HCT116 (cell line): ENCODE results near the gene KRTAP4-8. TPM values are rescaled to one million over a fixed set of nuclear protein-coding genes. Genes with fewer than 3 reads are reported as not detected.
"Not testable (repeated sequence)": the region's sequence is repeated elsewhere in the genome, so short reads cannot be mapped to it uniquely, and the experiment has no call there.

Source experiments
- ATAC-seq: fragments of 200-7000 bp; cut with Tn5 transposase; 2 replicates; pipeline ENCODE4 v1.9.1; 2020; ENCODE audit warnings: mild to moderate bottlenecking, moderate library complexity
- BruUV-seq: library from RNA; stranded (reverse); fragments of 400-500 nt; replicated peaks from 2 replicates; lab custom pipeline; 2021; lab: Mats Ljungman, UMichigan
- CTCF ChIA-PET: fragments of 300-600 bp; sonication (Branson Sonifier 250); formaldehyde crosslinking; loops from one replicate; lab custom pipeline; 2021; ENCODE audit warnings: antibody characterized with exemption; lab: Charles Lee
- POLR2A ChIA-PET: fragments of 300-600, 350-600 bp; sonication (Branson Sonifier 250); formaldehyde crosslinking; loops from one replicate; lab custom pipeline; 2021; ENCODE audit warnings: antibody characterized with exemption; lab: Charles Lee
- RAD21 ChIA-PET, 2 experiments: fragments of 300-600 bp; sonication (Branson Sonifier 250); formaldehyde crosslinking; loops; one replicate each; lab custom pipeline; 2023; ENCODE audit warnings: low total read pairs in 2 of 2; ENCODE audit not compliant: uncharacterized antibody in 2 of 2, unreplicated experiment in 2 of 2, low non-redundant PET in 1 of 2; lab: Charles Lee
- DNase-seq: peaks from one replicate; pipeline ENCODE4 v3.0.0-alpha.2; 2010; ENCODE audit warnings: low read depth, low spot score
- H2AFZ ChIP-seq: fragments of 200-600 bp; shearing (Covaris generic), sonication (generic); 2 replicates; pipeline ENCODE4 v1.6.1; 2017; ENCODE audit warnings: low read depth, mixed run types, mixed read lengths, antibody characterized with exemption, low read length; ENCODE audit not compliant: poor library complexity, severe bottlenecking
- H3K27ac ChIP-seq: 2 replicates; pipeline ENCODE4 v1.5.1; 2012; ENCODE audit warnings: low read depth, low read length
- H3K27me3 ChIP-seq: fragments of 200-600 bp; sonication (generic); 2 replicates; pipeline ENCODE4 v1.6.1; 2016; ENCODE audit warnings: mixed run types, low read length, mixed read lengths; ENCODE audit not compliant: insufficient read depth
- H3K36me3 ChIP-seq, 2 experiments: fragments of 200-500 bp in 1 of 2; fragments of 200-600 bp in 1 of 2; sonication (Bioruptor generic) in 1 of 2; sonication (generic) in 1 of 2; 2 replicates each; pipeline versions ENCODE4 v1.5.1 to v1.6.1; 2014 to 2016; ENCODE audit warnings: low read length in 2 of 2, inconsistent platforms in 1 of 2, mixed read lengths in 1 of 2, mixed run types in 1 of 2; ENCODE audit not compliant: insufficient read depth in 2 of 2, control insufficient read depth in 1 of 2
- H3K4me1 ChIP-seq, 2 experiments: fragments of 200-600 bp in 1 of 2; sonication (generic) in 1 of 2; 2 replicates each; pipeline versions ENCODE4 v1.5.1 to v1.6.1; 2012 to 2017; ENCODE audit warnings: low read length in 2 of 2, inconsistent platforms in 1 of 2, mild to moderate bottlenecking in 1 of 2, mixed read lengths in 1 of 2, mixed run types in 1 of 2, moderate library complexity in 1 of 2; ENCODE audit not compliant: insufficient read depth in 2 of 2, control insufficient read depth in 1 of 2
- H3K4me2 ChIP-seq: fragments of 200-600 bp; sonication (generic); 2 replicates; pipeline ENCODE4 v1.6.1; 2017; ENCODE audit warnings: mixed run types, low read length, mixed read lengths
- H3K4me3 ChIP-seq, 2 experiments: fragments of 200-600 bp in 1 of 2; sonication (generic) in 1 of 2; replicated peaks in 1 of 2; 2 replicates each; pipeline ENCODE4 v1.5.1; 2011 to 2016; ENCODE audit warnings: low read length in 2 of 2, control low read depth in 1 of 2, low read depth in 1 of 2, mild to moderate bottlenecking in 1 of 2, mixed read lengths in 1 of 2, mixed run types in 1 of 2
- H3K79me2 ChIP-seq: fragments of 200-600 bp; sonication (generic); 2 replicates; pipeline ENCODE4 v1.6.1; 2017; ENCODE audit warnings: mild to moderate bottlenecking, mixed run types, low read length, moderate library complexity, mixed read lengths; ENCODE audit not compliant: insufficient read depth
- H3K9ac ChIP-seq: fragments of 200-600 bp; sonication (generic); 2 replicates; pipeline ENCODE4 v1.6.1; 2016; ENCODE audit warnings: low read length, mixed read lengths
- H3K9me2 ChIP-seq: fragments of 200-600 bp; sonication (generic), shearing (Covaris generic); 2 replicates; pipeline ENCODE4 v1.6.1; 2017; ENCODE audit warnings: mixed run types, mild to moderate bottlenecking, moderate library complexity; ENCODE audit not compliant: insufficient read depth
- H3K9me3 ChIP-seq, 2 experiments: fragments of 200-500 bp in 1 of 2; fragments of 200-600 bp in 1 of 2; sonication (Bioruptor generic) in 1 of 2; sonication (generic) in 1 of 2; 2 replicates each; pipeline ENCODE4 v1.6.1; 2014 to 2017; ENCODE audit warnings: low read length in 2 of 2, mixed read lengths in 2 of 2, inconsistent platforms in 1 of 2, low read depth in 1 of 2, mild to moderate bottlenecking in 1 of 2, mixed run types in 1 of 2, moderate library complexity in 1 of 2; ENCODE audit not compliant: control insufficient read depth in 1 of 2, insufficient read depth in 1 of 2
- H4K20me1 ChIP-seq: fragments of 200-600 bp; sonication (generic), shearing (Covaris generic); 2 replicates; pipeline ENCODE4 v1.6.1; 2017; ENCODE audit warnings: mixed run types, mild to moderate bottlenecking, moderate library complexity; ENCODE audit not compliant: insufficient read depth
- ATF3 ChIP-seq: IDR thresholded peaks from 2 replicates; pipeline ENCODE4 v1.6.1; 2012
- CBX3 ChIP-seq: IDR thresholded peaks from 2 replicates; pipeline ENCODE4 v1.6.1; 2012; ENCODE audit warnings: low read depth
- CEBPB ChIP-seq: IDR thresholded peaks from 2 replicates; pipeline ENCODE4 v1.6.1; 2012; ENCODE audit warnings: low read depth
- CTCF ChIP-seq, 3 experiments: fragments of 200-600 bp in 1 of 3; sonication (generic) in 1 of 3; IDR thresholded peaks in 2 of 3; conservative IDR thresholded peaks in 1 of 3; 2 replicates each; pipeline ENCODE4 v1.5.1; 2012 to 2017; ENCODE audit warnings: low read depth in 2 of 3, low read length in 2 of 3, antibody characterized with exemption in 1 of 3, borderline replicate concordance in 1 of 3, control low read depth in 1 of 3, mild to moderate bottlenecking in 1 of 3, mixed read lengths in 1 of 3, mixed run types in 1 of 3, moderate library complexity in 1 of 3; ENCODE audit not compliant: insufficient read depth in 1 of 3
- EGR1 ChIP-seq: IDR thresholded peaks from 2 replicates; pipeline ENCODE4 v1.6.1; 2012; ENCODE audit warnings: low read depth
- EZH2phosphoT487 ChIP-seq: fragments of 200-600 bp; IDR thresholded peaks from 2 replicates; pipeline ENCODE4 v1.6.1; 2018; ENCODE audit warnings: antibody characterized with exemption, borderline replicate concordance
- FOSL1 ChIP-seq: IDR thresholded peaks from 2 replicates; pipeline ENCODE4 v1.6.1; 2012; ENCODE audit warnings: low read depth
- MAX ChIP-seq: IDR thresholded peaks from 2 replicates; pipeline ENCODE4 v1.6.1; 2012
- POLR2AphosphoS5 ChIP-seq: IDR thresholded peaks from 2 replicates; pipeline ENCODE4 v1.6.1; 2011; ENCODE audit warnings: mild to moderate bottlenecking, low read depth, low read length, moderate library complexity
- RAD21 ChIP-seq: IDR thresholded peaks from 2 replicates; pipeline ENCODE4 v1.6.1; 2012; ENCODE audit warnings: low read depth, mild to moderate bottlenecking
- REST ChIP-seq: IDR thresholded peaks from 2 replicates; pipeline ENCODE4 v1.6.1; 2012; ENCODE audit warnings: low read depth
- SP1 ChIP-seq: IDR thresholded peaks from 2 replicates; pipeline ENCODE4 v1.6.1; 2012; ENCODE audit warnings: low read depth
- YY1 ChIP-seq: IDR thresholded peaks from 2 replicates; pipeline ENCODE4 v1.6.1; 2011; ENCODE audit warnings: low read length, low read depth, moderate library complexity, mild to moderate bottlenecking; ENCODE audit not compliant: insufficient replicate concordance; ENCODE audit errors: extremely low read depth
- ZFX ChIP-seq: fragments of 450-650 bp; IDR thresholded peaks from 2 replicates; pipeline ENCODE4 v1.6.1; 2017
- ZNF274 ChIP-seq: fragments of 200-500 bp; sonication (Bioruptor generic); IDR thresholded peaks from 2 replicates; pipeline ENCODE4 v1.6.1; 2014; ENCODE audit warnings: mild to moderate bottlenecking, low read depth, low read length, inconsistent platforms
- intact Hi-C: fragments of 100-400 bp; cut with micrococcal nuclease; formaldehyde crosslinking; loops from 2 replicates; pipeline ENCODE4 v1.10.0; 2022
- total RNA-seq: library from RNA; stranded (reverse); gene quantifications from one replicate; pipeline ENCODE4 v1.2.1, GENCODE V29; 2021; ENCODE audit not compliant: unreplicated experiment

The KRTAP4-8 gene
- total RNA-seq, 1 experiment from 2014 or later = not detected

- DNase-seq, H3K9ac ChIP-seq, intact Hi-C loops, H3K4me2 ChIP-seq, H3K36me3 ChIP-seq, CTCF ChIA-PET, H2AFZ ChIP-seq, H3K27ac ChIP-seq, ATAC-seq, BruUV-seq, POLR2A ChIA-PET, H3K9me2 ChIP-seq, H4K20me1 ChIP-seq, RAD21 ChIA-PET, H3K27me3 ChIP-seq, H3K79me2 ChIP-seq, H3K4me3 ChIP-seq: not testable (repeated sequence)
- Histone ChIP-seq H3K9me3 (peaks cover 0 to 21% of the 10 kb centered on the region in 2 experiments; a peak in 1 of 4 replicates), H3K4me1 (peaks cover 11 to 13% of the 10 kb centered on the region in 2 experiments)
Observed at GRCh38 chr17:41054556-41054955, 43.4 kb downstream of the KRTAP4-8 start.

GRCh38 chr17:41054025-41054424, 43.9 kb downstream of the KRTAP4-8 start:
- DNase-seq = no peak

More at GRCh38 chr17:41054025-41054424, 43.9 kb downstream of the KRTAP4-8 start:
- Histone ChIP-seq H3K27me3 (no peaks in the 10 kb centered on the region), H3K27ac (no peak overlapping the region), H3K4me1 (peaks cover 6 to 8% of the 10 kb centered on the region in 2 experiments), H3K9me3 (peaks cover 0 to 21% of the 10 kb centered on the region in 2 experiments; a peak in 1 of 4 replicates), H3K4me3 (no peak overlapping the region), H3K9me2 (no peaks in the 10 kb centered on the region), H3K4me2 (no peak overlapping the region), H3K9ac (no peak overlapping the region), H3K36me3 (0 out of 4 replicates have a peak, but pooled peaks cover 0 to 4% of the 10 kb centered on the region in 2 experiments), H3K79me2 (no peaks in the 10 kb centered on the region), H4K20me1 (no peaks in the 10 kb centered on the region), H2AFZ (no peak overlapping the region)
- no TSS peak for BruUV-seq
- CTCF ChIA-PET = no interaction called here
- no peak for TF ChIP-seq EZH2phosphoT487
- no peak for TF ChIP-seq CTCF (IDR thresholded peaks at IDR 0.05 in 2 of 3, conservative IDR thresholded peaks at IDR 0.05 in 1 of 3; ENCODE audit: borderline replicate concordance in 1 of 3, insufficient read depth in 1 of 3, low read depth in 2 of 3, low read length in 2 of 3)
- no peak for TF ChIP-seq ZNF274
- no peak for TF ChIP-seq ZFX
- TF ChIP-seq ATF3 = no peak
- TF ChIP-seq CBX3 = no peak
- no peak for TF ChIP-seq MAX
- no peak for TF ChIP-seq SP1
- TF ChIP-seq RAD21 = no peak
- TF ChIP-seq REST = no peak
- TF ChIP-seq POLR2AphosphoS5 = no peak
- TF ChIP-seq CEBPB = no peak
- no peak for TF ChIP-seq EGR1
- TF ChIP-seq FOSL1 = no peak
- TF ChIP-seq YY1 = no peak
- POLR2A ChIA-PET = no interaction called here
- no peak for ATAC-seq
- intact Hi-C loops = no loop called here
- RAD21 ChIA-PET = no interaction called here
